Right cardiac atrium (tissue), 5 donors: ENCODE data around the gene MAD1L1. TPM values are rescaled to one million over a fixed set of nuclear protein-coding genes. Genes with fewer than 3 reads are reported as not detected.

Source experiments
- ATAC-seq, 2 donors: fragments of 200-7000 bp; cut with Tn5 transposase; one replicate each; pipeline versions ENCODE4 v1.8.0 to v1.9.1; 2020; ENCODE audit warnings: moderate library complexity in 2 of 2, mild to moderate bottlenecking in 1 of 2
- DNase-seq, 3 donors: peaks; one replicate each; pipeline ENCODE4 v3.0.0-alpha.2; 2020
- H3K27ac ChIP-seq: one replicate; pipeline ENCODE4 v1.5.1; 2013; ENCODE audit warnings: mild to moderate bottlenecking, low read length, control low read depth, moderate library complexity
- H3K27me3 ChIP-seq: one replicate; pipeline ENCODE4 v1.6.1; 2013; ENCODE audit not compliant: control insufficient read depth, insufficient read depth
- H3K4me1 ChIP-seq: one replicate; pipeline ENCODE4 v1.6.1; 2013; ENCODE audit warnings: low read length; ENCODE audit not compliant: control insufficient read depth, insufficient read depth
- H3K4me3 ChIP-seq: one replicate; pipeline ENCODE4 v1.5.1; 2013; ENCODE audit warnings: low read length, control low read depth
- H3K9me3 ChIP-seq: one replicate; pipeline ENCODE4 v1.6.1; 2013; ENCODE audit warnings: low read length; ENCODE audit not compliant: control insufficient read depth
- WGBS: extraction: QIAGEN DNeasy Blood & Tissue Kit; methylation state at CpG from one replicate; pipeline ENCODE4 v1.1.7; 2013; 5-methylcytosine and 5-hydroxymethylcytosine counted together
- intact Hi-C, 4 donors: fragments of 100-400 bp; cut with DNase I; formaldehyde crosslinking; loops; one replicate each; pipeline versions ENCODE4 v1.11.0 to v1.14.0; 2022 to 2023
- polyA plus RNA-seq: library from polyadenylated mRNA; stranded (reverse); fragments of 200-250 nt; gene quantifications from one replicate; pipeline ENCODE4 v1.2.3, GENCODE V29; 2013
- total RNA-seq, 4 donors: library from RNA; stranded (reverse); fragmentation: NEBNext Ultra II Directional; extraction: Animal tissue kit (Norgen Biotek cat#: 25700); gene quantifications; one replicate each; pipeline ENCODE4 v1.2.1, GENCODE V29; 2021
- donor health status: healthy with polysubstance abuse.
- donor health status: DM: no; HTN: yes; CAD: no.
- donor health status: DM: no; HTN: no; CAD: no.
- donor health status: DM: no; HTN: yes; CAD: no; lungs with severe emphysema.
- donor health status: DM: yes; HTN: yes; CAD: no.

Gene MAD1L1
- total and polyA plus RNA-seq, 5 donors, result 15.3 to 41.0 (median 33.7) TPM

DNA sequence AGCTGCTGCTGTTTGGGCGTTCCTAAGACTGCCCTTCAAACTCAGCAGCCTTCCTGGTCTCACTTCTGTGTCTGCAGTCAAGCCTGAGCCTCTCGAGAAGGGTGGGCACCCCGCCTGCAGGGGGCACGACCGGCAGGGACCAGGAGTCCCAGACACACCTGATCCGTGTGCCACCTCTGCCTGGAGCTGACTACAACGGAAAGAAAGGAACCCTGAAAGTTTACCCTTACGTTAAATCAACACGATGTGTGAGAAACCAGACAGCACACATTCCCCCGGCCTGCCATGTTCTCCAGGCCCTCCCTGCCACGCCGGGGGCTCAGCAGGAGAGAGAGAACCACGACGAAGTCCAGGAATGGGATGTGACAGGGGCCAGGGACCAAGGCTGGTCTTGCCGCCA is 5.0 kb downstream of the MAD1L1 start:
- Histone ChIP-seq H3K9me3 (no peaks in the 10 kb centered on the region), H3K27me3 (no peaks in the 10 kb centered on the region), H3K27ac (no peak overlapping the region), H3K4me3 (no peak overlapping the region), H3K4me1 (peaks cover 6% of the 10 kb centered on the region)
- DNase-seq (peak in 1 of 3 donors; percentile 18), ATAC-seq (no peak)
- 86% methylated on average over 15 of the region's 15 CpGs for WGBS
- intact Hi-C loops, result no loop called here

DNA sequence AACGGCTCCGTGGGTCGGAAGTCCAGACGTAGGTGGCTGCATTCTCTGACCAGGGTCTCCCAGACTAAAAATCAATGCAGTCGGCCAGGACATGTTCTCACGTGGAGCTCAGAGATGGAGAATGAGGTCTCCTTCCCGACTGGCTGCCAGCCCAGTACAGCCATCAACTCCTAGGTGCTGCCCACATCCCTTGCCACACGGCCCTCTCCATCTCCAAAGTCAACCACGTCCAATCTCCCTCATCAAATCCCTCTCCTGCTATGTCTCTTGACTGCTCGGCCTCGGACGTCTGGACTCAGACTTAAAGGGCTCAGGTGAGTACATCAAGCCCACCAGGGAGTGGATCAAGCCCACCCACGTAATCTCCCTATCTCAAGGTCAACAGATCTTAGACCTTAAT is 6.9 kb downstream of the MAD1L1 start:
- Histone ChIP-seq H3K27me3 (no peaks in the 10 kb centered on the region), H3K4me3 (no peak overlapping the region), H3K27ac (no peak overlapping the region), H3K9me3 (no peaks in the 10 kb centered on the region), H3K4me1 (no peaks in the 10 kb centered on the region)
- ATAC-seq (no peak), DNase-seq (no peak)
- whole genome bisulfite sequencing, result 96% methylated on average over 13 of the region's 13 CpGs
- intact Hi-C loops, result no loop called here

- Histone ChIP-seq H3K27me3 (no peaks in the 10 kb centered on the region), H3K4me3 (no peak overlapping the region), H3K27ac (no peak overlapping the region), H3K4me1 (no peaks in the 10 kb centered on the region), H3K9me3 (no peaks in the 10 kb centered on the region)
- no peak for ATAC-seq
- intact Hi-C loops, result no loop called here
- DNase-seq, result no peak
- 92% methylated on average over 14 of the region's 14 CpGs for WGBS
Observed at GRCh38 chr7:2225336-2225735, 7.4 kb downstream of the MAD1L1 start.

- H3K9me3 ChIP-seq, result no peaks in the 10 kb centered on the region
- ATAC-seq (no peak), DNase-seq (no peak)
- no peak overlapping the region for H3K27ac ChIP-seq
- H3K27me3 ChIP-seq, result no peaks in the 10 kb centered on the region
- intact Hi-C loops, result no loop called here
- 85% methylated on average over 4 of the region's 4 CpGs for WGBS
- no peak overlapping the region for H3K4me3 ChIP-seq
- no peaks in the 10 kb centered on the region for H3K4me1 ChIP-seq
Observed at GRCh38 chr7:2224934-2225333, 7.8 kb downstream of the MAD1L1 start.

DNA sequence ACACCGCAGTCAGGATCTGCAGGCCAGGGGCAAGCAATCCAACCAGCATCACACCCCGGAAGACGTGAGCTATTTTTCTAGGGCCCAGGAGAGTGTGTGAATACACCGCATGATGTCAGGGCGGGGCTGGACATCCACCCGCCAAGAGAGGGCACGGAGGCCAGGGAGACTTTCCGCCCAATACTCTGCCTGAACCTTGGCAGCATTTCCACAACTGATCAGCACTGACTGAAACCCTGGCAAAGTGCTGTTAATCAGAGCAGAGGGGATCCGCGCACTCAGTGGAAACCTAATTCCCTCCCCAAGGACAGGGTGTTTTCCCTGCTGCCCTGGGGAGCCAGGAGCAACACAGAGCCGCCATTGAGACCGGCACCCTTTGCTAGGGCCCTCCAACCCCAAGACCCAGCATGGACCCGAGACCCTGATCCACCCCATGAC is 8.2 kb downstream of the MAD1L1 start:
- intact Hi-C loops, result no loop called here
- 91% methylated on average over 13 of the region's 13 CpGs for WGBS
- ATAC-seq, result no peak

DNA sequence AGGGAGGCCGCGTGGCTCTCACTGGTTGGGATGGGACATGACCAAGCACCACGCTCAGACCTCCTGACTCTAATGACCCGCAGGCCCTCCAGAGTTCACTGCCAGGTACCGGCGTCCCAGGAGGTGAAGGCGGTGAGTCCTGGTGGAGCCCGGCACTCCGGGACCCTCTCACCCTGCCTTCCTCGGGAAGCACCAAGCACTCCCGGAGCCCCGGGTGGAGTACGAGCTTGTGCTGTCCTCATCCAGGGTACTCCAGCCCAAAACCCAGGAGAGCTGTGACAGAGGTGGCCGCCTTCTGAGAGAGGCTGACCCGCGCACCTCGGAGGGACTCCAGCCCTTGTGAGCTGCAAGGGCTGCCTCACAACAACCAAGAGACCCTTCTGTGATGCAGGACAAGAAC is 9.4 kb downstream of the MAD1L1 start:
- no peak for ATAC-seq
- DNase-seq, result no peak
- Histone ChIP-seq H3K9me3 (no peaks in the 10 kb centered on the region), H3K4me1 (no peaks in the 10 kb centered on the region), H3K27ac (no peak overlapping the region), H3K27me3 (no peaks in the 10 kb centered on the region), H3K4me3 (no peak overlapping the region)
- WGBS, result 95% methylated on average over 17 of the region's 17 CpGs
- intact Hi-C loops, result no loop called here

More for the DNA sequence above, 8.2 kb downstream of the MAD1L1 start:
- Histone ChIP-seq H3K9me3 (no peaks in the 10 kb centered on the region), H3K4me1 (no peaks in the 10 kb centered on the region), H3K4me3 (no peak overlapping the region), H3K27ac (no peak overlapping the region), H3K27me3 (no peaks in the 10 kb centered on the region)
- no peak for DNase-seq

DNA sequence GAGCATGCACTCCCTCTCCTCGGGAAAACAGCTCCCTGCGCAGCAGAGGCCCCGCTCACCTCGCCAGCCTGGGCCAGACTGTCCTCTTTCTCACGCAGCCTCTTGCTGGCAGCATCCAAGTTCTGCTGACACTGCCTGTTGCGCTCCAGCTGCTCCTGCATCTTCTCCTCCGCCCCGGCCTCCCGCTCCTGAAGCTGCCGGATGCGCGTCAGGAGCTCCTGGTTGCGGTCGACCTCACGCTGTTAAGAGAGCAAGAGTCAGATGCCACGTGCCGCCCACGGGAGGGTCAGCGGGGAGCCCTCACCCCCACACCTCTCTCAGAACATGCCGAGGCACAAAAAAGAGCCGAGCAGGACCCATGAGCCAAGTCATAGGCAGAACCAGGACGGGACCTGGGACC is 10.2 kb downstream of the MAD1L1 start:
- ATAC-seq (no peak), DNase-seq (no peak)
- Histone ChIP-seq H3K4me3 (no peak overlapping the region), H3K27me3 (no peaks in the 10 kb centered on the region), H3K27ac (no peak overlapping the region), H3K9me3 (no peaks in the 10 kb centered on the region), H3K4me1 (no peaks in the 10 kb centered on the region)
- 93% methylated on average over 22 of the region's 22 CpGs for WGBS
- intact Hi-C loops, result no loop called here

GRCh38 chr7:2220954-2221353 is 11.8 kb downstream of the MAD1L1 start:
- Histone ChIP-seq H3K9me3 (no peaks in the 10 kb centered on the region), H3K4me3 (no peak overlapping the region), H3K27ac (no peak overlapping the region), H3K4me1 (no peaks in the 10 kb centered on the region), H3K27me3 (no peaks in the 10 kb centered on the region)
- WGBS, result 88% methylated on average over 17 of the region's 17 CpGs
- intact Hi-C loops, result no loop called here
- DNase-seq, result no peak
- ATAC-seq, result no peak

DNA sequence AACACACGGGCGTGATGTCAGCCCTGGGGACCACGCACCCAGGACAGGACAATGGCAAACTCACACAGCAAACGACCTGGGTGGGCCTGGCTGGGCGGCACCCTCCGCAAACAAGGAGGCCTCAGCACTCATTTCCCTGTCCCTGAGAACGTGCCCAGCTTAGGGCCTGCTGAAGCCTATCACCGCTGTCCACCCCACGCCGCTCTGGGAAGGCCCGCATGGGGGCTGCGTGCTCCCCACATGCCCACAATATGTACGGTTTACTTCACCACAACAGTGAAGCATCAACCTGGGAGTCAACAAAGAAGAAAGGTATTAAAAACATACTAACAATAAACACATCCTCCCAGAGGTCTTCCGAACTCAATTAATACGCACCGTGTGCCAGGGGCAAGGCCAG is 12.2 kb downstream of the MAD1L1 start:
- H3K4me1 ChIP-seq, result no peaks in the 10 kb centered on the region
- intact Hi-C loops, result no loop called here
- DNase-seq (no peak), ATAC-seq (no peak)
- 92% methylated on average over 16 of the region's 16 CpGs for WGBS
- no peak overlapping the region for H3K4me3 ChIP-seq
- no peaks in the 10 kb centered on the region for H3K9me3 ChIP-seq
- no peak overlapping the region for H3K27ac ChIP-seq
- no peaks in the 10 kb centered on the region for H3K27me3 ChIP-seq

GRCh38 chr7:2220030-2220429 is 12.7 kb downstream of the MAD1L1 start:
- Histone ChIP-seq H3K4me3 (no peak overlapping the region), H3K9me3 (no peaks in the 10 kb centered on the region), H3K27ac (no peak overlapping the region), H3K4me1 (no peaks in the 10 kb centered on the region), H3K27me3 (no peaks in the 10 kb centered on the region)
- no peak for ATAC-seq
- intact Hi-C loops, result no loop called here
- DNase-seq, result peak in 1 of 3 donors; percentile 15
- WGBS, result 94% methylated on average over 19 of the region's 19 CpGs

DNA sequence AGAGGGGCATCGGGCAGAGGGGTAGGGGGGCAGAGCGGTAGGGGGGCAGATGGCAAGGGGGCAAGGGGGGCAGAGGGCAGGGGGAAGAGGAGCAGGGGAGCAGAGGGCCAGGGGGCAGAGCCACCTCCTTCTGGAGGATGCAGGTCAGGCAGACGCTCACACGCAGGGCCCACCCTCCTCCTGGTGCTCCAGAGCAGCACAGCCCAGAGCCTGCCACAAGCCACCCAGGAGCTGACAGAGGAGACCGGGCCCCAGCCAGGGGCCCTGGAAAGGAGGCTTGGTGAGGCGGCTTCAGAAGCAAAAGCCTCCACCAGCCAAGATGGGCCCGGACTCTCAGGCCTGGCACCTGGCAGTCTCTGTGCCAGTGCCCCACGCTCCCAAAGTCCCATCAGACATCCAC is 13.1 kb downstream of the MAD1L1 start:
- H3K9me3 ChIP-seq, result no peaks in the 10 kb centered on the region
- ATAC-seq (no peak), DNase-seq (peak in 1 of 3 donors; percentile 27)
- no peaks in the 10 kb centered on the region for H3K27me3 ChIP-seq
- no peak overlapping the region for H3K4me3 ChIP-seq
- intact Hi-C loops, result loop anchor here in 2 of 4 donors (10.0 kb wide), 2 partner anchors 575 to 645 kb away; partner anchors contain the start of gene PSMG3 (in 1 of the 2)
- WGBS, result 94% methylated on average over 8 of the region's 8 CpGs
- H3K27ac ChIP-seq, result no peak overlapping the region
- no peaks in the 10 kb centered on the region for H3K4me1 ChIP-seq

GRCh38 chr7:2219136-2219535 is 13.6 kb downstream of the MAD1L1 start:
- WGBS, result 91% methylated on average over 15 of the region's 15 CpGs
- intact Hi-C loops, result loop anchor here in 2 of 4 donors (10.0 kb wide), 2 partner anchors 574 to 644 kb away; partner anchors contain the start of gene PSMG3 (in 1 of the 2)
- Histone ChIP-seq H3K4me1 (peaks cover 4% of the 10 kb centered on the region), H3K9me3 (no peaks in the 10 kb centered on the region), H3K4me3 (no peak overlapping the region), H3K27ac (no peak overlapping the region), H3K27me3 (no peaks in the 10 kb centered on the region)
- no peak for ATAC-seq
- peak in 2 of 3 donors; percentile 35 to 52 for DNase-seq
